Tibial artery (tissue), 4 donors: ENCODE measurements around the gene FAM177B.

Experiments
- DNase-seq, 2 donors: peaks; one replicate each; pipeline ENCODE4 v3.0.0-alpha.2; 2019
- H3K27ac ChIP-seq, 2 donors: fragments of 200-600 bp; sonication (generic) in 1 of 2; 1 replicate in 1 of 2; 2 replicates in 1 of 2; pipeline ENCODE4 v1.5.1; 2018 to 2019; ENCODE audit warnings: mild to moderate bottlenecking in 1 of 2
- H3K27me3 ChIP-seq, 2 donors: fragments of 200-600 bp; sonication (generic) in 1 of 2; one replicate each; pipeline versions ENCODE4 v1.5.1 to v1.6.0; 2016 to 2019
- H3K36me3 ChIP-seq, 3 donors: fragments of 200-600 bp; sonication (generic) in 2 of 3; one replicate each; pipeline ENCODE4 v1.5.1; 2016 to 2019; ENCODE audit warnings: mild to moderate bottlenecking in 2 of 3
- H3K4me1 ChIP-seq, 4 donors: fragments of 200-600 bp; sonication (generic) in 2 of 4; 1 replicate in 3 of 4; 2 replicates in 1 of 4; pipeline ENCODE4 v1.5.1; 2016 to 2019
- H3K4me3 ChIP-seq, 2 donors: fragments of 200-600 bp; sonication (generic) in 1 of 2; 1 replicate in 1 of 2; 2 replicates in 1 of 2; pipeline ENCODE4 v1.5.1; 2018 to 2019; ENCODE audit warnings: mild to moderate bottlenecking in 2 of 2
- H3K9me3 ChIP-seq, 3 donors: fragments of 200-600 bp; sonication (generic) in 1 of 3; one replicate each; pipeline ENCODE4 v1.5.1; 2016 to 2019
- intact Hi-C: fragments of 100-400 bp; cut with DNase I; formaldehyde crosslinking; loops from one replicate; pipeline ENCODE4 v1.15.0; 2023; ENCODE audit warnings: low total_unique reads
- TF ChIP-seq, protein P1 (sequence below), 2 experiments: fragments of 200-600 bp in 1 of 2; fragments of 450-650 bp in 1 of 2; IDR thresholded peaks; one replicate each; pipeline ENCODE4 v1.5.1; 2017 to 2019; ENCODE audit warnings: antibody characterized with exemption in 2 of 2, mild to moderate bottlenecking in 1 of 2, moderate library complexity in 1 of 2

FAM177B gene

DNA sequence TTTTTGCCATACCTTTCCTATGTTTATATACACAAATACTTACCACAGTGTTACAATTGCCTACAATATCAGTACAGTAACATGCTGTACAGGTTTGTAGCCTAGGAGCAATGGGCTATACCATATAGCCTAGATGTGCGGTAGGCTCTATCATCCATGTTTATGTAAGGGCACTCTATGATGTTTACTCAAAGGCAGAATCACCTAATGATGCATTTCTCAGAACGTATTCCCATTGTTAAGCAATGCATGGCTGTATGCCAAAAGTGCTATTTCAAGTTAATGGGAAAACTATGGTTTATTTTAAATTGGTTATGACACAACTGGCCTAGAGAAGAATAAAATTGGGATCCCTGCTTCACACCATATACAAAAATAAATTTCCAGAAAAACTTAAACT, 41.0 kb downstream of the FAM177B start:
- Histone ChIP-seq H3K36me3 (no peaks in the 10 kb centered on the region), H3K4me1 (no peaks in the 10 kb centered on the region), H3K27ac (no peak overlapping the region), H3K4me3 (no peak overlapping the region), H3K27me3 (peaks cover 0 to 4% of the 10 kb centered on the region in 2 donors), H3K9me3 (no peaks in the 10 kb centered on the region)
- intact Hi-C loops, result no loop called here
- DNase-seq, result no peak
- TF ChIP-seq, protein P1, sequence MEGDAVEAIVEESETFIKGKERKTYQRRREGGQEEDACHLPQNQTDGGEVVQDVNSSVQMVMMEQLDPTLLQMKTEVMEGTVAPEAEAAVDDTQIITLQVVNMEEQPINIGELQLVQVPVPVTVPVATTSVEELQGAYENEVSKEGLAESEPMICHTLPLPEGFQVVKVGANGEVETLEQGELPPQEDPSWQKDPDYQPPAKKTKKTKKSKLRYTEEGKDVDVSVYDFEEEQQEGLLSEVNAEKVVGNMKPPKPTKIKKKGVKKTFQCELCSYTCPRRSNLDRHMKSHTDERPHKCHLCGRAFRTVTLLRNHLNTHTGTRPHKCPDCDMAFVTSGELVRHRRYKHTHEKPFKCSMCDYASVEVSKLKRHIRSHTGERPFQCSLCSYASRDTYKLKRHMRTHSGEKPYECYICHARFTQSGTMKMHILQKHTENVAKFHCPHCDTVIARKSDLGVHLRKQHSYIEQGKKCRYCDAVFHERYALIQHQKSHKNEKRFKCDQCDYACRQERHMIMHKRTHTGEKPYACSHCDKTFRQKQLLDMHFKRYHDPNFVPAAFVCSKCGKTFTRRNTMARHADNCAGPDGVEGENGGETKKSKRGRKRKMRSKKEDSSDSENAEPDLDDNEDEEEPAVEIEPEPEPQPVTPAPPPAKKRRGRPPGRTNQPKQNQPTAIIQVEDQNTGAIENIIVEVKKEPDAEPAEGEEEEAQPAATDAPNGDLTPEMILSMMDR (IDR thresholded peaks at IDR 0.05), result no peak

DNA sequence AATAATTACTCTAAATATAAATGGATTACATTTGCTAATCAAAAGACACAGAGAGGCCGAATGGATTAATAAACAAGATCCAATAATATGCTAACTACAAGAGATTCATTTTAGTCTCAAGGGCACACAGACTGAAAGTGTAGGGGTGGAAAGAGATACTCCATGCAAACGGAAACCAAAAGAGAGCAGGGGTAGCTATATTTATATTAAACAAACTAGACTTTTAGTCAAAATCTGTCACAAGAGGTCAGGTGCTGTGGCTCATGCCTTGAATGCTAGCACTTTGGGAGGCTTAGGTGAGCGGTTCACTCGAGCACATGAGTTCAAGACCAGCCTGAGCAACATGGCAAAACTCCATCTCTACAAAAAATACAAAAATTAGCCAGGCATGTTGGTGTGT, 44.2 kb downstream of the FAM177B start:
- no peak overlapping the region for H3K4me3 ChIP-seq
- H3K27me3 ChIP-seq, result peaks cover 0 to 4% of the 10 kb centered on the region in 2 donors
- TF ChIP-seq, protein P1 (IDR thresholded peaks at IDR 0.05), result no peak
- H3K27ac ChIP-seq, result no peak overlapping the region
- H3K4me1 ChIP-seq, result no peaks in the 10 kb centered on the region
- DNase-seq, result no peak
- intact Hi-C loops, result no loop called here
- H3K9me3 ChIP-seq, result no peaks in the 10 kb centered on the region
- H3K36me3 ChIP-seq, result no peaks in the 10 kb centered on the region

DNA sequence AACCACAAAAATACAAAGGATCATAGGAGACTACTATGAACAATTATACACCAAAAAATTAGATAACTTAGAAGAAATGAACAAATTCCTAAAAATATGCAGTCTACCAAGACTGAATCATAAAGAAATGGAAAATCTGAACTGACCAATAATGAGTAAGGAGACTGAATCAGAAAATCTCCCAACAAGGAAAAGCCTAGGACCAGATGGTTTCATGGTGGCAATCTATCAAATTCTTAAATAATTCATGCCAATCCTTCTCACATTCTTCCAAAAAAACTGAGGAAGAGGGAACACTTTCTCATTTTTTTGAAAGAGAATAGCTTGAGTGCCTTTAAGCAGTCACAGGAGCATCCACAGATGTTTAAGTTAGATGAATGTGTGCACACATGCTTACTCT, 46.0 kb downstream of the FAM177B start:
- intact Hi-C loops, result no loop called here
- Histone ChIP-seq H3K4me1 (no peaks in the 10 kb centered on the region), H3K27me3 (peaks cover 0 to 4% of the 10 kb centered on the region in 2 donors), H3K9me3 (no peaks in the 10 kb centered on the region), H3K4me3 (no peak overlapping the region), H3K36me3 (no peaks in the 10 kb centered on the region), H3K27ac (no peak overlapping the region)
- no peak for DNase-seq
- TF ChIP-seq, protein P1 (IDR thresholded peaks at IDR 0.05), result no peak

DNA sequence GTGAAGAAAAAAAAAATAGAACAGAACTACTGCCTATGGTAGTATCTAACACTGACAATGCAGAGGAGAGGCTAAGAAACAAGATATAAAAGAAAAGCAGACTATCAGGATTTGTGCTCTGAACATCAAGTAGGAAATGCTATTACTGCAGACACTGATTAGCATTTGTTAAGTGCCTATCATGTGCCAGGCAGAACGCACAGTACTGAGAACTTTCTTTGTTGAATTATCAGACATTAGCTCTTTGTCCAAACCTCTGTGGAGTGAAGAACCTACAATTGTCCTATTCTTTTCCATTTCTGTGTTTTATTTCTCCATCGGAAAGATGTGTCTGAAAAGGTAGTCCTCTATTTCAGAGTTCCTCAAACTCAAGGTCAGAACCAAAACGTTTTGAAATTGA, 47.4 kb downstream of the FAM177B start:
- intact Hi-C loops, result no loop called here
- no peaks in the 10 kb centered on the region for H3K4me1 ChIP-seq
- no peak for DNase-seq
- no peak overlapping the region for H3K27ac ChIP-seq
- no peaks in the 10 kb centered on the region for H3K36me3 ChIP-seq
- peaks cover 0 to 4% of the 10 kb centered on the region in 2 donors for H3K27me3 ChIP-seq
- TF ChIP-seq, protein P1 (IDR thresholded peaks at IDR 0.05), result no peak
- H3K4me3 ChIP-seq, result no peak overlapping the region
- no peaks in the 10 kb centered on the region for H3K9me3 ChIP-seq

DNA sequence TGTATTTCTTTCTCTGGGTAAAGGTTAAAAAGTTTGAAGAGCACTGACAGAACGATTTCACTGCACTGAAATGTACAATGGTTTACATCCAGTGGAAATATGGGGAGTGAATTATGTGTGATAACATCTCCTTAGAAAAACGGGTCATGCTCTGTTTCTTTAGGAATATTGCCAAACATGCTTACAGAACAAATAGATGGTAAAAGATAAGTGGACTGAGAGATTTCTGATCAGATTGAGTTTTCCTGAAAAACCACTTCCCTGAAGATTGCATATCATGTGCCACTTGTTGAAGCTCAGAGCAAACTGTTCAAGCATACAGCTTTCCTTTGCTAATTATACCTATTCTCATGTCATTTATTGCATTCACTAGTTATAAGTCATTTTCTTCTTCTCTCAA, 47.9 kb downstream of the FAM177B start:
- H3K4me3 ChIP-seq, result no peak overlapping the region
- intact Hi-C loops, result no loop called here
- H3K27ac ChIP-seq, result no peak overlapping the region
- H3K27me3 ChIP-seq, result peaks cover 0 to 4% of the 10 kb centered on the region in 2 donors
- no peaks in the 10 kb centered on the region for H3K9me3 ChIP-seq
- DNase-seq, result no peak
- TF ChIP-seq, protein P1 (IDR thresholded peaks at IDR 0.05), result no peak
- no peaks in the 10 kb centered on the region for H3K4me1 ChIP-seq
- H3K36me3 ChIP-seq, result no peaks in the 10 kb centered on the region

DNA sequence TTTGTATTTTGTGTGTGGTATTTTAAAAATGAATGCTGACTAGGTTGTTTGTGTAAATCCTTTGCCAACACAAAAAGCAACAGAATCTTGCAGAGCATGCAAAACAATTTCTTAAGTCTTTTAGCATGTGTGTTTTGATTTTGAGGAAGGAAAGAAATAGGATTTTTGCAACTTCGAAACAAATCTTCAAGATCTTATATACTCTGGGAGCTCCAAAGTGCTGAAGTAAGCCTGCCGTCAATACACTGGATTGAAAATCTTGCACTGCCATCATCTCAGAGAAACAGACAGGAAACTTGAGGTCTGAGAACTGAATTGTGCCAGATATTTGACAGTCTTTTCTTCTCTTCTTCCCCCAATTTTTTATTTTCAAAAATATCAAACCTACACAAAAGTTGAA, 48.5 kb downstream of the FAM177B start:
- no peaks in the 10 kb centered on the region for H3K36me3 ChIP-seq
- intact Hi-C loops, result no loop called here
- TF ChIP-seq, protein P1 (IDR thresholded peaks at IDR 0.05), result no peak
- H3K4me1 ChIP-seq, result no peaks in the 10 kb centered on the region
- no peaks in the 10 kb centered on the region for H3K9me3 ChIP-seq
- H3K27me3 ChIP-seq, result peaks cover 0 to 4% of the 10 kb centered on the region in 2 donors
- DNase-seq, result no peak
- no peak overlapping the region for H3K27ac ChIP-seq
- no peak overlapping the region for H3K4me3 ChIP-seq
